ENCODE measurements around the gene MYBPHL. TPM values are rescaled to one million over a fixed set of nuclear protein-coding genes. Genes with fewer than 3 reads are reported as not detected.

The MYBPHL gene
- total and polyA plus RNA-seq, 2 experiments from 2014 or later = not detected

DNA sequence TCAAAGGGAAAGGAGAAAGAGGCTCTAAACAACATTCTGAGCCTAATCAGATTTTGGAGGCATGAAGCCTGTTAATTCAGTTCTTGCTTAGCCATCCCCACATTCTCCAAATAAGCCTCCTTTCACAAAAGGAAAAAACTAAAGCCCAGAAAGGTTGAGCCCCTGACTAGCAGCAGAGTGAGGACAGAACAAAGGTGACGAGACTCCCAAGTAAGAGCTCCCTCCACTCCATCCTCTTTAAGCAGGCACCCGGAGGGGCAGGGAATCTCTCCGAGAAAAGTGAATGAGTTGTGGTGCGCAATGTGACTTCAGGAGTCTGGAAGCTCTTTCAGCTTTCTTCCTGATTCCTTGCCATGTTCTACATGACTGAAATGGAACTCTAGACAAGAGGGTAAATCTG lies 43.4 kb upstream of the MYBPHL start:
- DNase-seq (ENCODE audit: low spot score) (no peak), ATAC-seq (no peak)
- Histone ChIP-seq H3F3A (replicated peaks; ENCODE audit: low read depth) (no peaks in the 10 kb centered on the region), H2AFZ (no peak overlapping the region), H3K79me2 (replicated peaks; ENCODE audit: insufficient read depth) (no peaks in the 10 kb centered on the region), H3K36me3 (ENCODE audit: insufficient read depth) (peaks cover 7% of the 10 kb centered on the region; the same call in 1 of the 2 replicates), H3K4me1 (ENCODE audit: insufficient read depth) (no peaks in the 10 kb centered on the region), H3K9me2 (ENCODE audit: insufficient read depth) (no peaks in the 10 kb centered on the region), H4K20me1 (replicated peaks; ENCODE audit: insufficient read depth) (no peaks in the 10 kb centered on the region; the same call in 1 of the 2 replicates), H3K4me2 (no peak overlapping the region), H3K4me3 (no peak overlapping the region), H3K27me3 (ENCODE audit: insufficient read depth) (no peaks in the 10 kb centered on the region), H3K27ac (ENCODE audit: low read depth) (no peak overlapping the region)
- H3K27me3 Mint-ChIP-seq (ENCODE audit: insufficient read depth, low read depth, poor library complexity) = peaks cover 4% of the 10 kb centered on the region
- H3K4me3 Mint-ChIP-seq = no peak overlapping the region
- peaks cover 43% of the 10 kb centered on the region for H3K36me3 Mint-ChIP-seq (ENCODE audit: low read depth)
- TF ChIP-seq ZNF331 (CRISPR knock-in tag; IDR thresholded peaks at IDR 0.05; ENCODE audit: low read depth) (no peak), JUNB (IDR thresholded peaks at IDR 0.05; ENCODE audit: unreplicated experiment) (no peak), EZH2 (IDR thresholded peaks at IDR 0.05; ENCODE audit: low read depth, unreplicated experiment) (no peak), ZNF114 (CRISPR knock-in tag; IDR thresholded peaks at IDR 0.05) (no peak), NANOG (IDR thresholded peaks at IDR 0.05; ENCODE audit: borderline replicate concordance) (no peak)
- TF ChIP-seq, protein P1, sequence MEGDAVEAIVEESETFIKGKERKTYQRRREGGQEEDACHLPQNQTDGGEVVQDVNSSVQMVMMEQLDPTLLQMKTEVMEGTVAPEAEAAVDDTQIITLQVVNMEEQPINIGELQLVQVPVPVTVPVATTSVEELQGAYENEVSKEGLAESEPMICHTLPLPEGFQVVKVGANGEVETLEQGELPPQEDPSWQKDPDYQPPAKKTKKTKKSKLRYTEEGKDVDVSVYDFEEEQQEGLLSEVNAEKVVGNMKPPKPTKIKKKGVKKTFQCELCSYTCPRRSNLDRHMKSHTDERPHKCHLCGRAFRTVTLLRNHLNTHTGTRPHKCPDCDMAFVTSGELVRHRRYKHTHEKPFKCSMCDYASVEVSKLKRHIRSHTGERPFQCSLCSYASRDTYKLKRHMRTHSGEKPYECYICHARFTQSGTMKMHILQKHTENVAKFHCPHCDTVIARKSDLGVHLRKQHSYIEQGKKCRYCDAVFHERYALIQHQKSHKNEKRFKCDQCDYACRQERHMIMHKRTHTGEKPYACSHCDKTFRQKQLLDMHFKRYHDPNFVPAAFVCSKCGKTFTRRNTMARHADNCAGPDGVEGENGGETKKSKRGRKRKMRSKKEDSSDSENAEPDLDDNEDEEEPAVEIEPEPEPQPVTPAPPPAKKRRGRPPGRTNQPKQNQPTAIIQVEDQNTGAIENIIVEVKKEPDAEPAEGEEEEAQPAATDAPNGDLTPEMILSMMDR (conservative IDR thresholded peaks at IDR 0.05; ENCODE audit: low read depth in 2 of 2) = no peak
- TF ChIP-seq, protein P2, sequence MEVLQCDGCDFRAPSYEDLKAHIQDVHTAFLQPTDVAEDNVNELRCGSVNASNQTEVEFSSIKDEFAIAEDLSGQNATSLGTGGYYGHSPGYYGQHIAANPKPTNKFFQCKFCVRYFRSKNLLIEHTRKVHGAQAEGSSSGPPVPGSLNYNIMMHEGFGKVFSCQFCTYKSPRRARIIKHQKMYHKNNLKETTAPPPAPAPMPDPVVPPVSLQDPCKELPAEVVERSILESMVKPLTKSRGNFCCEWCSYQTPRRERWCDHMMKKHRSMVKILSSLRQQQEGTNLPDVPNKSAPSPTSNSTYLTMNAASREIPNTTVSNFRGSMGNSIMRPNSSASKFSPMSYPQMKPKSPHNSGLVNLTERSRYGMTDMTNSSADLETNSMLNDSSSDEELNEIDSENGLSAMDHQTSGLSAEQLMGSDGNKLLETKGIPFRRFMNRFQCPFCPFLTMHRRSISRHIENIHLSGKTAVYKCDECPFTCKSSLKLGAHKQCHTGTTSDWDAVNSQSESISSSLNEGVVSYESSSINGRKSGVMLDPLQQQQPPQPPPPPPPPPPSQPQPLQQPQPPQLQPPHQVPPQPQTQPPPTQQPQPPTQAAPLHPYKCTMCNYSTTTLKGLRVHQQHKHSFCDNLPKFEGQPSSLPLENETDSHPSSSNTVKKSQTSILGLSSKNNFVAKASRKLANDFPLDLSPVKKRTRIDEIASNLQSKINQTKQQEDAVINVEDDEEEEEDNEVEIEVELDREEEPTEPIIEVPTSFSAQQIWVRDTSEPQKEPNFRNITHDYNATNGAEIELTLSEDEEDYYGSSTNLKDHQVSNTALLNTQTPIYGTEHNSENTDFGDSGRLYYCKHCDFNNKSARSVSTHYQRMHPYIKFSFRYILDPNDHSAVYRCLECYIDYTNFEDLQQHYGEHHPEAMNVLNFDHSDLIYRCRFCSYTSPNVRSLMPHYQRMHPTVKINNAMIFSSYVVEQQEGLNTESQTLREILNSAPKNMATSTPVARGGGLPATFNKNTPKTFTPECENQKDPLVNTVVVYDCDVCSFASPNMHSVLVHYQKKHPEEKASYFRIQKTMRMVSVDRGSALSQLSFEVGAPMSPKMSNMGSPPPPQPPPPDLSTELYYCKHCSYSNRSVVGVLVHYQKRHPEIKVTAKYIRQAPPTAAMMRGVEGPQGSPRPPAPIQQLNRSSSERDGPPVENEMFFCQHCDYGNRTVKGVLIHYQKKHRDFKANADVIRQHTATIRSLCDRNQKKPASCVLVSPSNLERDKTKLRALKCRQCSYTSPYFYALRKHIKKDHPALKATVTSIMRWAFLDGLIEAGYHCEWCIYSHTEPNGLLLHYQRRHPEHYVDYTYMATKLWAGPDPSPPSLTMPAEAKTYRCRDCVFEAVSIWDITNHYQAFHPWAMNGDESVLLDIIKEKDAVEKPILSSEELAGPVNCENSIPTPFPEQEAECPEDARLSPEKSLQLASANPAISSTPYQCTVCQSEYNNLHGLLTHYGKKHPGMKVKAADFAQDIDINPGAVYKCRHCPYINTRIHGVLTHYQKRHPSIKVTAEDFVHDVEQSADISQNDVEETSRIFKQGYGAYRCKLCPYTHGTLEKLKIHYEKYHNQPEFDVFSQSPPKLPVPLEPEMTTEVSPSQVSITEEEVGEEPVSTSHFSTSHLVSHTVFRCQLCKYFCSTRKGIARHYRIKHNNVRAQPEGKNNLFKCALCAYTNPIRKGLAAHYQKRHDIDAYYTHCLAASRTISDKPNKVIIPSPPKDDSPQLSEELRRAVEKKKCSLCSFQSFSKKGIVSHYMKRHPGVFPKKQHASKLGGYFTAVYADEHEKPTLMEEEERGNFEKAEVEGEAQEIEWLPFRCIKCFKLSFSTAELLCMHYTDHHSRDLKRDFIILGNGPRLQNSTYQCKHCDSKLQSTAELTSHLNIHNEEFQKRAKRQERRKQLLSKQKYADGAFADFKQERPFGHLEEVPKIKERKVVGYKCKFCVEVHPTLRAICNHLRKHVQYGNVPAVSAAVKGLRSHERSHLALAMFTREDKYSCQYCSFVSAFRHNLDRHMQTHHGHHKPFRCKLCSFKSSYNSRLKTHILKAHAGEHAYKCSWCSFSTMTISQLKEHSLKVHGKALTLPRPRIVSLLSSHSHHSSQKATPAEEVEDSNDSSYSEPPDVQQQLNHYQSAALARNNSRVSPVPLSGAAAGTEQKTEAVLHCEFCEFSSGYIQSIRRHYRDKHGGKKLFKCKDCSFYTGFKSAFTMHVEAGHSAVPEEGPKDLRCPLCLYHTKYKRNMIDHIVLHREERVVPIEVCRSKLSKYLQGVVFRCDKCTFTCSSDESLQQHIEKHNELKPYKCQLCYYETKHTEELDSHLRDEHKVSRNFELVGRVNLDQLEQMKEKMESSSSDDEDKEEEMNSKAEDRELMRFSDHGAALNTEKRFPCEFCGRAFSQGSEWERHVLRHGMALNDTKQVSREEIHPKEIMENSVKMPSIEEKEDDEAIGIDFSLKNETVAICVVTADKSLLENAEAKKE (CRISPR knock-in tag; IDR thresholded peaks at IDR 0.05) = no peak
- H3K4me1 Mint-ChIP-seq = peaks cover 5% of the 10 kb centered on the region; the same call in 2 of the 3 replicates
- H3K27ac Mint-ChIP-seq = no peak overlapping the region
- no peaks in the 10 kb centered on the region for H3K9me3 Mint-ChIP-seq

Data from GM23338 (cell line).